SK-N-SH treated with all-trans-retinoic acid at 6 μM for 48 hours (cell line): ENCODE results near the gene ZC3H12C.

ENCODE experiments used
- ATAC-seq: fragments of 200-7000 bp; cut with Tn5 transposase; 3 replicates; pipeline ENCODE4 v1.9.1; 2020; ENCODE audit warnings: mild to moderate bottlenecking, moderate library complexity
- ARNTL ChIP-seq: fragments of 450-650 bp; formaldehyde crosslinking; IDR thresholded peaks from 2 replicates; pipeline ENCODE4 v1.5.0; 2020; ENCODE audit warnings: low read depth, mild to moderate bottlenecking, moderate library complexity, borderline replicate concordance
- BACH2 ChIP-seq: fragments of 250-450 bp; sonication (Bioruptor Pico); IDR thresholded peaks from 2 replicates; pipeline ENCODE4 v1.9.0; 2021; ENCODE audit warnings: mild to moderate bottlenecking, borderline replicate concordance
- CREB5 ChIP-seq: fragments of 250-450 bp; sonication (Bioruptor Pico); IDR thresholded peaks from 2 replicates; pipeline ENCODE4 v1.5.1; 2020; ENCODE audit warnings: low read depth, mild to moderate bottlenecking, moderate library complexity
- CSRNP3 ChIP-seq: fragments of 250-450 bp; sonication (Bioruptor Pico); IDR thresholded peaks from 2 replicates; pipeline ENCODE4 v1.5.1; 2021; ENCODE audit warnings: mild to moderate bottlenecking, moderate library complexity
- ESRRG ChIP-seq: fragments of 250-450 bp; sonication (Bioruptor Pico); IDR thresholded peaks from 2 replicates; pipeline ENCODE4 v1.6.1; 2021; ENCODE audit warnings: mild to moderate bottlenecking
- GLIS3 ChIP-seq: fragments of 250-450 bp; sonication (Bioruptor Pico); IDR thresholded peaks from 2 replicates; pipeline ENCODE4 v1.5.0; 2020; ENCODE audit warnings: mild to moderate bottlenecking, moderate library complexity
- ISL1 ChIP-seq: fragments of 250-450 bp; sonication (Bioruptor Pico); IDR thresholded peaks from 2 replicates; pipeline ENCODE4 v2.1.2; 2022; ENCODE audit warnings: mild to moderate bottlenecking, moderate library complexity
- PATZ1 ChIP-seq: fragments of 250-450 bp; sonication (Bioruptor Pico); IDR thresholded peaks from 2 replicates; pipeline ENCODE4 v1.8.0; 2020; ENCODE audit warnings: mild to moderate bottlenecking, moderate library complexity, borderline replicate concordance
- POU6F1 ChIP-seq: fragments of 250-450 bp; sonication (Bioruptor Pico); IDR thresholded peaks from 2 replicates; pipeline ENCODE4 v1.8.0; 2021; ENCODE audit warnings: low read depth, mild to moderate bottlenecking, moderate library complexity, borderline replicate concordance
- PPARA ChIP-seq: fragments of 250-450 bp; sonication (Bioruptor Pico); IDR thresholded peaks from 2 replicates; pipeline ENCODE4 v1.5.0; 2020; ENCODE audit warnings: mild to moderate bottlenecking, borderline replicate concordance
- RARB ChIP-seq: fragments of 250-450 bp; sonication (Bioruptor Pico); IDR thresholded peaks from 2 replicates; pipeline ENCODE4 v1.8.0; 2021; ENCODE audit warnings: mild to moderate bottlenecking, moderate library complexity
- TCF4 ChIP-seq: fragments of 250-450 bp; sonication (Bioruptor Pico); IDR thresholded peaks from 2 replicates; pipeline ENCODE4 v1.8.0; 2021; ENCODE audit warnings: mild to moderate bottlenecking, moderate library complexity, borderline replicate concordance
- TOX ChIP-seq: fragments of 250-450 bp; sonication (Bioruptor Pico); IDR thresholded peaks from 2 replicates; pipeline ENCODE4 v1.8.0; 2021; ENCODE audit warnings: mild to moderate bottlenecking, moderate library complexity, borderline replicate concordance
- TSHZ2 ChIP-seq: fragments of 250-450 bp; sonication (Bioruptor Pico); IDR thresholded peaks from 2 replicates; pipeline ENCODE4 v1.5.0; 2020; ENCODE audit warnings: mild to moderate bottlenecking, moderate library complexity
- ZC3H10 ChIP-seq: fragments of 250-450 bp; sonication (Bioruptor Pico); IDR thresholded peaks from 2 replicates; pipeline ENCODE4 v1.5.1; 2021; ENCODE audit warnings: mild to moderate bottlenecking, moderate library complexity
- ZFP3 ChIP-seq: fragments of 250-450 bp; sonication (Bioruptor Pico); IDR thresholded peaks from 2 replicates; pipeline ENCODE4 v1.5.0; 2020; ENCODE audit warnings: mild to moderate bottlenecking, moderate library complexity
- ZFP30 ChIP-seq: fragments of 450-650 bp; formaldehyde crosslinking; IDR thresholded peaks from 2 replicates; pipeline ENCODE4 v1.5.0; 2022; ENCODE audit warnings: mild to moderate bottlenecking, moderate library complexity
- ZNF565 ChIP-seq: fragments of 450-650 bp; formaldehyde crosslinking; conservative IDR thresholded peaks from 2 replicates; pipeline ENCODE4 v1.5.0; 2020; ENCODE audit warnings: low read depth, mild to moderate bottlenecking, moderate library complexity
- ZNF70 ChIP-seq: fragments of 450-650 bp; formaldehyde crosslinking; IDR thresholded peaks from 2 replicates; pipeline ENCODE4 v1.5.0; 2020; ENCODE audit warnings: mild to moderate bottlenecking, moderate library complexity
- ZNF8 ChIP-seq: fragments of 450-650 bp; formaldehyde crosslinking; IDR thresholded peaks from 2 replicates; pipeline ENCODE4 v1.5.0; 2020; ENCODE audit warnings: mild to moderate bottlenecking, moderate library complexity

Gene ZC3H12C

GRCh38 chr11:110161061-110161460 is 67.9 kb downstream of the ZC3H12C start:
- TF ChIP-seq CSRNP3 (CRISPR knock-in tag) (no peak), CREB5 (no peak), GLIS3 (CRISPR knock-in tag) (no peak), ZC3H10 (CRISPR knock-in tag) (no peak), ZNF70 (CRISPR knock-in tag) (no peak), PATZ1 (CRISPR knock-in tag) (no peak), BACH2 (CRISPR knock-in tag) (no peak), ZNF565 (CRISPR knock-in tag) (no peak), ARNTL (no peak), ZFP3 (CRISPR knock-in tag) (no peak)
- no peak for ATAC-seq

- TF ChIP-seq TCF4 (CRISPR knock-in tag), result no peak
- TF ChIP-seq CSRNP3 (CRISPR knock-in tag), result no peak
- no peak for TF ChIP-seq ZFP30
- TF ChIP-seq PPARA (CRISPR knock-in tag), result no peak
- TF ChIP-seq ARNTL, result no peak
- no peak for TF ChIP-seq ZFP3 (CRISPR knock-in tag)
- no peak for TF ChIP-seq GLIS3 (CRISPR knock-in tag)
- ATAC-seq, result no peak
Measured at GRCh38 chr11:110162216-110162615, 69.0 kb downstream of the ZC3H12C start.

GRCh38 chr11:110165039-110165925 is 72.1 kb downstream of the ZC3H12C start:
- TF ChIP-seq CSRNP3 (CRISPR knock-in tag), result no peak
- TF ChIP-seq TSHZ2 (CRISPR knock-in tag), result no peak
- TF ChIP-seq TCF4 (CRISPR knock-in tag), result no peak
- no peak for TF ChIP-seq POU6F1 (CRISPR knock-in tag)
- no peak for TF ChIP-seq ZC3H10 (CRISPR knock-in tag)
- no peak for TF ChIP-seq ISL1 (CRISPR knock-in tag)
- TF ChIP-seq GLIS3 (CRISPR knock-in tag), result no peak
- TF ChIP-seq RARB (CRISPR knock-in tag), result no peak
- TF ChIP-seq ZNF8 (CRISPR knock-in tag), result no peak
- TF ChIP-seq ESRRG (CRISPR knock-in tag), result no peak
- no peak for TF ChIP-seq TOX (CRISPR knock-in tag)
- no peak for ATAC-seq
